Breast epithelium (tissue), 4 donors: ENCODE data around the gene ASTN2. TPM values are rescaled to one million over a fixed set of nuclear protein-coding genes. Genes with fewer than 3 reads are reported as not detected.

Experiments used
- DNase-seq, 2 donors: peaks; one replicate each; pipeline ENCODE4 v3.0.0-alpha.2; 2019; ENCODE audit warnings: low spot score in 2 of 2
- H3K27ac ChIP-seq, 2 donors: fragments of 200-600 bp; sonication (generic) in 1 of 2; one replicate each; pipeline ENCODE4 v1.5.1; 2016 to 2019; ENCODE audit warnings: mild to moderate bottlenecking in 1 of 2
- H3K27me3 ChIP-seq, 2 donors: fragments of 200-600 bp; sonication (generic) in 1 of 2; one replicate each; pipeline versions ENCODE4 v1.5.1 to v1.6.0; 2017 to 2019; ENCODE audit warnings: control low read depth in 1 of 2, mild to moderate bottlenecking in 1 of 2
- H3K36me3 ChIP-seq: fragments of 200-600 bp; one replicate; pipeline ENCODE4 v1.5.1; 2019
- H3K4me1 ChIP-seq, 2 donors: fragments of 200-600 bp; sonication (generic); one replicate each; pipeline ENCODE4 v1.5.1; 2016 to 2019; ENCODE audit warnings: control low read depth in 1 of 2
- H3K4me3 ChIP-seq, 3 donors: fragments of 200-600 bp; sonication (generic); 1 replicate in 2 of 3; 2 replicates in 1 of 3; pipeline ENCODE4 v1.5.1; 2016 to 2019; ENCODE audit warnings: mild to moderate bottlenecking in 3 of 3, moderate library complexity in 2 of 3
- H3K9me3 ChIP-seq, 2 donors: fragments of 200-600 bp; sonication (generic) in 1 of 2; one replicate each; pipeline ENCODE4 v1.5.1; 2016 to 2019; ENCODE audit warnings: control low read depth in 1 of 2
- CTCF ChIP-seq, 3 donors: fragments of 450-650 bp; IDR thresholded peaks; one replicate each; pipeline ENCODE4 v1.5.1; 2016 to 2017; ENCODE audit warnings: antibody characterized with exemption in 3 of 3, mild to moderate bottlenecking in 3 of 3, moderate library complexity in 3 of 3
- POLR2A ChIP-seq: fragments of 450-650 bp; IDR thresholded peaks from one replicate; pipeline ENCODE4 v1.6.1; 2016; ENCODE audit warnings: antibody characterized with exemption, mild to moderate bottlenecking, moderate library complexity
- POLR2AphosphoS5 ChIP-seq, 3 donors: sonication (generic); formaldehyde crosslinking; IDR thresholded peaks; one replicate each; pipeline ENCODE4 v1.6.1; 2017; ENCODE audit warnings: antibody characterized with exemption in 3 of 3
- intact Hi-C: fragments of 100-400 bp; cut with DNase I; formaldehyde crosslinking; loops from one replicate; pipeline ENCODE4 v1.15.1; 2023; ENCODE audit warnings: low total_unique reads
- total RNA-seq, 3 donors: library from RNA; depleted of rRNA; stranded (reverse); fragments of >200 nt; gene quantifications; one replicate each; pipeline ENCODE4 v1.1.0, GENCODE V29; 2016

The ASTN2 gene
- total RNA-seq, 3 donors from 2014 or later = 9.1 to 13.8 (median 9.8) TPM

GRCh38 chr9:117249799-117250198 lies 165.1 kb downstream of the ASTN2 start:
- no peaks in the 10 kb centered on the region for H3K27me3 ChIP-seq
- no peaks in the 10 kb centered on the region for H3K4me1 ChIP-seq
- TF ChIP-seq POLR2AphosphoS5 (IDR thresholded peaks at IDR 0.05) = no peak
- no peak overlapping the region for H3K4me3 ChIP-seq
- no peaks in the 10 kb centered on the region for H3K9me3 ChIP-seq
- H3K36me3 ChIP-seq = no peaks in the 10 kb centered on the region
- intact Hi-C loops = no loop called here
- H3K27ac ChIP-seq = no peak overlapping the region
- no peak for DNase-seq

GRCh38 chr9:117247266-117247665 lies 167.6 kb downstream of the ASTN2 start:
- intact Hi-C loops = no loop called here
- Histone ChIP-seq H3K36me3 (no peaks in the 10 kb centered on the region), H3K4me1 (no peaks in the 10 kb centered on the region), H3K27me3 (no peaks in the 10 kb centered on the region), H3K9me3 (no peaks in the 10 kb centered on the region), H3K4me3 (no peak overlapping the region), H3K27ac (no peak overlapping the region)
- DNase-seq = no peak
- TF ChIP-seq POLR2AphosphoS5 (IDR thresholded peaks at IDR 0.05) (no peak), POLR2A (no peak), CTCF (IDR thresholded peaks at IDR 0.05) (peak in 1 of 3 donors; percentile 40)

- Histone ChIP-seq H3K4me3 (no peak overlapping the region), H3K36me3 (no peaks in the 10 kb centered on the region), H3K4me1 (no peaks in the 10 kb centered on the region), H3K9me3 (no peaks in the 10 kb centered on the region), H3K27me3 (no peaks in the 10 kb centered on the region), H3K27ac (no peak overlapping the region)
- intact Hi-C loops = loop anchor here (2.0 kb wide), 1 partner anchor 61 kb away; no protein-coding TSS in a partner anchor
- DNase-seq = no peak
- no peak for TF ChIP-seq CTCF (IDR thresholded peaks at IDR 0.05)
- no peak for TF ChIP-seq POLR2AphosphoS5 (IDR thresholded peaks at IDR 0.05)
- no peak for TF ChIP-seq POLR2A
Measured at GRCh38 chr9:117245175-117245829, 169.6 kb downstream of the ASTN2 start.

GRCh38 chr9:117242082-117242481 lies 172.8 kb downstream of the ASTN2 start:
- TF ChIP-seq CTCF (IDR thresholded peaks at IDR 0.05) (no peak), POLR2AphosphoS5 (IDR thresholded peaks at IDR 0.05) (no peak), POLR2A (no peak)
- H3K4me3 ChIP-seq = no peak overlapping the region
- no peak for DNase-seq
- no peaks in the 10 kb centered on the region for H3K9me3 ChIP-seq
- intact Hi-C loops = no loop called here
- no peak overlapping the region for H3K27ac ChIP-seq
- H3K4me1 ChIP-seq = no peaks in the 10 kb centered on the region
- H3K36me3 ChIP-seq = no peaks in the 10 kb centered on the region
- H3K27me3 ChIP-seq = no peaks in the 10 kb centered on the region

GRCh38 chr9:117239428-117239827 lies 175.4 kb downstream of the ASTN2 start:
- Histone ChIP-seq H3K4me3 (no peak overlapping the region), H3K27ac (no peak overlapping the region), H3K9me3 (no peaks in the 10 kb centered on the region), H3K4me1 (no peaks in the 10 kb centered on the region), H3K36me3 (no peaks in the 10 kb centered on the region), H3K27me3 (no peaks in the 10 kb centered on the region)
- intact Hi-C loops = no loop called here
- no peak for DNase-seq
- TF ChIP-seq POLR2AphosphoS5 (IDR thresholded peaks at IDR 0.05) = no peak

- Histone ChIP-seq H3K9me3 (no peaks in the 10 kb centered on the region), H3K36me3 (no peaks in the 10 kb centered on the region), H3K4me3 (no peak overlapping the region), H3K27ac (no peak overlapping the region), H3K27me3 (no peaks in the 10 kb centered on the region), H3K4me1 (no peaks in the 10 kb centered on the region)
- intact Hi-C loops = no loop called here
- TF ChIP-seq POLR2A (no peak), CTCF (IDR thresholded peaks at IDR 0.05) (no peak), POLR2AphosphoS5 (IDR thresholded peaks at IDR 0.05) (no peak)
- DNase-seq = no peak
Measured at GRCh38 chr9:117234103-117234502, 180.8 kb downstream of the ASTN2 start.
